Tibial artery (tissue), 4 donors: ENCODE measurements around the gene EPN2.

ENCODE experiments used
- DNase-seq, 2 donors: peaks; one replicate each; pipeline ENCODE4 v3.0.0-alpha.2; 2019
- H3K27ac ChIP-seq, 2 donors: fragments of 200-600 bp; sonication (generic) in 1 of 2; 1 replicate in 1 of 2; 2 replicates in 1 of 2; pipeline ENCODE4 v1.5.1; 2018 to 2019; ENCODE audit warnings: mild to moderate bottlenecking in 1 of 2
- H3K27me3 ChIP-seq, 2 donors: fragments of 200-600 bp; sonication (generic) in 1 of 2; one replicate each; pipeline versions ENCODE4 v1.5.1 to v1.6.0; 2016 to 2019
- H3K36me3 ChIP-seq, 3 donors: fragments of 200-600 bp; sonication (generic) in 2 of 3; one replicate each; pipeline ENCODE4 v1.5.1; 2016 to 2019; ENCODE audit warnings: mild to moderate bottlenecking in 2 of 3
- H3K4me1 ChIP-seq, 4 donors: fragments of 200-600 bp; sonication (generic) in 2 of 4; 1 replicate in 3 of 4; 2 replicates in 1 of 4; pipeline ENCODE4 v1.5.1; 2016 to 2019
- H3K4me3 ChIP-seq, 2 donors: fragments of 200-600 bp; sonication (generic) in 1 of 2; 1 replicate in 1 of 2; 2 replicates in 1 of 2; pipeline ENCODE4 v1.5.1; 2018 to 2019; ENCODE audit warnings: mild to moderate bottlenecking in 2 of 2
- H3K9me3 ChIP-seq, 3 donors: fragments of 200-600 bp; sonication (generic) in 1 of 3; one replicate each; pipeline ENCODE4 v1.5.1; 2016 to 2019
- CTCF ChIP-seq, 2 experiments: fragments of 200-600 bp in 1 of 2; fragments of 450-650 bp in 1 of 2; IDR thresholded peaks; one replicate each; pipeline ENCODE4 v1.5.1; 2017 to 2019; ENCODE audit warnings: antibody characterized with exemption in 2 of 2, mild to moderate bottlenecking in 1 of 2, moderate library complexity in 1 of 2
- intact Hi-C: fragments of 100-400 bp; cut with DNase I; formaldehyde crosslinking; loops from one replicate; pipeline ENCODE4 v1.15.0; 2023; ENCODE audit warnings: low total_unique reads

The EPN2 gene

GRCh38 chr17:19341641-19342610, 104.8 kb downstream of the EPN2 start:
- Histone ChIP-seq H3K27me3 (no peaks in the 10 kb centered on the region), H3K4me1 (peaks cover 0 to 43% (median 27%) of the 10 kb centered on the region in 4 donors), H3K36me3 (no peaks in the 10 kb centered on the region), H3K4me3 (no peak overlapping the region), H3K27ac (no peak overlapping the region), H3K9me3 (no peaks in the 10 kb centered on the region)
- DNase-seq: peak in 1 of 2 donors; percentile 66
- TF ChIP-seq CTCF (IDR thresholded peaks at IDR 0.05): no peak
- intact Hi-C loops: no loop called here

GRCh38 chr17:19342611-19343255, 105.6 kb downstream of the EPN2 start:
- no peak overlapping the region for H3K4me3 ChIP-seq
- H3K27me3 ChIP-seq: no peaks in the 10 kb centered on the region
- no peaks in the 10 kb centered on the region for H3K36me3 ChIP-seq
- no peak for TF ChIP-seq CTCF (IDR thresholded peaks at IDR 0.05)
- H3K9me3 ChIP-seq: no peaks in the 10 kb centered on the region
- intact Hi-C loops: no loop called here
- peak in 1 of 2 donors; percentile 67 for DNase-seq
- H3K4me1 ChIP-seq: peaks cover 0 to 43% (median 31%) of the 10 kb centered on the region in 4 donors
- H3K27ac ChIP-seq: no peak overlapping the region

GRCh38 chr17:19343256-19343630, 106.1 kb downstream of the EPN2 start:
- Histone ChIP-seq H3K4me1 (peaks cover 0 to 45% (median 30%) of the 10 kb centered on the region in 4 donors), H3K36me3 (no peaks in the 10 kb centered on the region), H3K9me3 (no peaks in the 10 kb centered on the region), H3K27ac (no peak overlapping the region), H3K27me3 (no peaks in the 10 kb centered on the region), H3K4me3 (no peak overlapping the region)
- DNase-seq: no peak
- no peak for TF ChIP-seq CTCF (IDR thresholded peaks at IDR 0.05)
- intact Hi-C loops: no loop called here

- Histone ChIP-seq H3K4me3 (no peak overlapping the region), H3K9me3 (no peaks in the 10 kb centered on the region), H3K27ac (no peak overlapping the region), H3K27me3 (no peaks in the 10 kb centered on the region), H3K36me3 (no peaks in the 10 kb centered on the region), H3K4me1 (peaks cover 0 to 46% (median 30%) of the 10 kb centered on the region in 4 donors)
- intact Hi-C loops: no loop called here
- DNase-seq: peak; percentile 19 to 66
- no peak for TF ChIP-seq CTCF (IDR thresholded peaks at IDR 0.05)
Measured at GRCh38 chr17:19343671-19344151, 106.5 kb downstream of the EPN2 start.

- H3K27ac ChIP-seq: peak overlapping the region in 1 of 2 donors; percentile 97
- no peak for TF ChIP-seq CTCF (IDR thresholded peaks at IDR 0.05)
- intact Hi-C loops: no loop called here
- H3K9me3 ChIP-seq: no peaks in the 10 kb centered on the region
- H3K4me3 ChIP-seq: no peak overlapping the region
- no peaks in the 10 kb centered on the region for H3K36me3 ChIP-seq
- peaks cover 0 to 46% (median 30%) of the 10 kb centered on the region in 4 donors for H3K4me1 ChIP-seq
- no peaks in the 10 kb centered on the region for H3K27me3 ChIP-seq
- peak; percentile 20 to 64 for DNase-seq
Measured at GRCh38 chr17:19344311-19345066, 107.3 kb downstream of the EPN2 start.
